Prostate gland (tissue), 2 donors: Measurements from ENCODE around the gene KCNIP2. TPM values are rescaled to one million over a fixed set of nuclear protein-coding genes. Genes with fewer than 3 reads are reported as not detected.
"Not testable (repeated sequence)": the region's sequence is repeated elsewhere in the genome, so short reads cannot be mapped to it uniquely, and the experiment has no call there.

Experiments used
- DNase-seq: peaks from one replicate; pipeline ENCODE4 v3.0.0-alpha.2; 2019; ENCODE audit warnings: low spot score
- H3K27ac ChIP-seq, 2 donors: fragments of 200-600 bp; sonication (generic); 2 replicates each; pipeline ENCODE4 v1.5.1; 2017 to 2019
- H3K27me3 ChIP-seq: fragments of 200-600 bp; sonication (generic); replicated peaks from 2 replicates; pipeline ENCODE4 v1.5.1; 2019; ENCODE audit not compliant: insufficient read depth
- H3K36me3 ChIP-seq, 2 donors: fragments of 200-600 bp; sonication (generic); 1 replicate in 1 of 2; 2 replicates in 1 of 2; pipeline versions ENCODE4 v1.5.1 to v1.8.1; 2017 to 2019
- H3K4me1 ChIP-seq: fragments of 200-600 bp; sonication (generic); replicated peaks from 2 replicates; pipeline ENCODE4 v1.5.1; 2019
- H3K4me3 ChIP-seq, 2 donors: fragments of 200-600 bp; sonication (generic); 2 replicates each; pipeline ENCODE4 v1.5.1; 2017 to 2019
- H3K9me3 ChIP-seq: fragments of 200-600 bp; sonication (generic); 2 replicates; pipeline ENCODE4 v1.5.1; 2017
- CTCF ChIP-seq, 4 experiments: fragments of 200-600 bp in 2 of 4; fragments of 450-650 bp in 2 of 4; sonication (generic) in 2 of 4; IDR thresholded peaks; 1 replicate in 3 of 4; 2 replicates in 1 of 4; pipeline ENCODE4 v1.5.1; 2016 to 2019; ENCODE audit warnings: antibody characterized with exemption in 4 of 4, mild to moderate bottlenecking in 2 of 4, moderate library complexity in 2 of 4
- POLR2A ChIP-seq: fragments of 450-650 bp; IDR thresholded peaks from one replicate; pipeline ENCODE4 v1.6.1; 2016; ENCODE audit warnings: antibody characterized with exemption, mild to moderate bottlenecking
- POLR2AphosphoS5 ChIP-seq: sonication (generic); formaldehyde crosslinking; IDR thresholded peaks from one replicate; pipeline ENCODE4 v1.6.1; 2017; ENCODE audit warnings: antibody characterized with exemption
- WGBS: methylation state at CpG from one replicate; pipeline ENCODE4 v1.1.5; 2018; 5-methylcytosine and 5-hydroxymethylcytosine counted together
- intact Hi-C: fragments of 100-400 bp; cut with DNase I; formaldehyde crosslinking; loops from one replicate; pipeline ENCODE4 v1.14.2; 2022
- total RNA-seq, 2 donors: library from RNA; depleted of rRNA; stranded (reverse); fragments of >200 nt; gene quantifications; one replicate each; pipeline ENCODE4 v1.1.0, GENCODE V29; 2016

The KCNIP2 gene
- total RNA-seq, 2 donors from 2014 or later = 2.6 to 3.0 TPM

DNA sequence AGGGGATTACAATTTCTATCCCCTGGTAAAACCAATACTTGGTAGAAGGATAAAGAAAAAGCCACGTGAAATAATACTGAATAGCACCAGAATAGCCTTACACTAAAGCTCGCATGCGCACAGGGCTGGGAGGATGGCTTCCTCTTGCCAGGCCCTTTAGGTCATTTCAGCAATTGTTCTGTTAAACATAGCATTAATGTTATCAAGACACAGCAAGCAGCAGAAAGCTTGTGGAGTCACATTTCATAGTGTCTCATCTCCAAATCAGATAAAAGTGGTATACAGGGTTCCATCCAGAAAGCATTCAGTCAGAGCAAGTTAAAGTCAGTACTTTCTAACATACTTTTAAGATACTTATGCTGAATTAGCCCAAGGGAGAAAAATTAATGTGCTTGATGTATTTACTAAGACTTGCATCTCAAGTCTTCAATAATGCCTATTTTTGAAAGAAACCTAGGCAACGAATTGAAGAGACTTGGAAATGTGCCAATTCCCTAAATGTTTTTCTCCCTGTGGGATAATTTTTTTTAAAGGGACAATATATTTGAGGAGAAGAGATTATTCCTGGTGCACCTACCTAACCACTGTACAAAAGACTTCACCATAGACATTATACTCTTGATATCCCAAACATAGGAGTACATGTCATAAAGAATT lies 46.1 kb downstream of the KCNIP2 start:
- Histone ChIP-seq H3K27ac (no peak overlapping the region), H3K36me3 (peaks cover 5 to 20% of the 10 kb centered on the region in 2 donors), H3K27me3 (no peaks in the 10 kb centered on the region), H3K4me1 (no peaks in the 10 kb centered on the region), H3K9me3 (no peaks in the 10 kb centered on the region), H3K4me3 (no peak overlapping the region)
- intact Hi-C loops = no loop called here
- no peak for DNase-seq
- no peak for TF ChIP-seq POLR2A
- no peak for TF ChIP-seq POLR2AphosphoS5
- no peak for TF ChIP-seq CTCF (IDR thresholded peaks at IDR 0.05)
- 28% methylated on average over 4 of the region's 4 CpGs for WGBS

DNA sequence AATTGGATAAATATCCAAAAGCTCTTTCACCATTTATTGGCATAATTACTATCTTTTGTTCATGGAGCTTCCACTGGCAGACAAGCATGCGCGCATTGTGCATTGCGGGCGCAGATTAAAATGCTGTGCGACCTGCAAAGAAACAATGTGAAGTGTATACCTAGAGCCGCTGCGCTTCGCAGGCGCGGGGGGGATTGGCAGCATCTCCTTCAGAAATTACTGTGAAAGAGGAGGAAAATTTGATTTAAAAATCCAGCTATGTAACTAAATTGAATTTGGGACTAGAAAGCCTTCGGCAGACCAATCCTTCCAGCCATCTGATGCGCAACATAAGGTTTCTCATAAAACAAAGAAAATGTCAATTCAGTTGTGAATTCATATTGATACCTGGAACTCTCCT lies 50.1 kb downstream of the KCNIP2 start:
- Histone ChIP-seq H3K4me1 (no peaks in the 10 kb centered on the region), H3K4me3 (no peak overlapping the region), H3K27me3 (no peaks in the 10 kb centered on the region), H3K36me3 (peaks cover 5 to 11% of the 10 kb centered on the region in 2 donors), H3K9me3 (no peaks in the 10 kb centered on the region), H3K27ac (no peak overlapping the region)
- intact Hi-C loops = no loop called here
- TF ChIP-seq POLR2AphosphoS5 (no peak), CTCF (IDR thresholded peaks at IDR 0.05) (no peak), POLR2A (no peak)
- DNase-seq = no peak
- 99% methylated on average over 12 of the region's 12 CpGs for WGBS

- WGBS = 91% methylated on average over 7 of the region's 7 CpGs
- no peak for DNase-seq
- no peak overlapping the region for H3K4me3 ChIP-seq
- no peaks in the 10 kb centered on the region for H3K27me3 ChIP-seq
- H3K9me3 ChIP-seq = no peaks in the 10 kb centered on the region
- TF ChIP-seq CTCF (IDR thresholded peaks at IDR 0.05) (no peak), POLR2A (no peak), POLR2AphosphoS5 (no peak)
- no peaks in the 10 kb centered on the region for H3K4me1 ChIP-seq
- H3K36me3 ChIP-seq = peaks cover 4 to 11% of the 10 kb centered on the region in 2 donors
- intact Hi-C loops = no loop called here
- no peak overlapping the region for H3K27ac ChIP-seq
Observed at GRCh38 chr10:101789686-101790085, 53.9 kb downstream of the KCNIP2 start.

DNA sequence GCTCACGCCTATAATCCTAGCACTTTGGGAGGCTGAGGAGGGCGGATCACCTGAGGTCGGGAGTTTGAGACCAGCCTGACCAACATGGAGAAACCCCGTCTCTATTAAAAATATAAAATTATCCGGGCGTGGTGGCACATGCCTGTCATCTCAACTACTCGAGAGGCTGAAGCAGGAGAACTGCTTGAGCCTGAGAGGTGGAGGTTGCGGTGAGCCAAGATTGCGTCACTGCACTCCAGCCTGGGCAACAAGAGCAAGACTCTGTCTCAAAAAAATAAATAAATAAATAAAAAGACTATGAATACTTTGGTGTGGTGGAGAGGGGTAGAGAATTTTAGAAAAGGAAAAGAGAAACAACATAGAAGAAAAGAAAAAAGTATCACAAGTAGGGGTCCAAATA lies 54.4 kb downstream of the KCNIP2 start:
- H3K9me3 ChIP-seq, DNase-seq, H3K27me3 ChIP-seq, H3K4me3 ChIP-seq, H3K27ac ChIP-seq, H3K4me1 ChIP-seq, intact Hi-C loops: not testable (repeated sequence)
- 87% methylated on average over 9 of the region's 9 CpGs for WGBS
- peaks cover 4 to 11% of the 10 kb centered on the region in 2 donors for H3K36me3 ChIP-seq

DNA sequence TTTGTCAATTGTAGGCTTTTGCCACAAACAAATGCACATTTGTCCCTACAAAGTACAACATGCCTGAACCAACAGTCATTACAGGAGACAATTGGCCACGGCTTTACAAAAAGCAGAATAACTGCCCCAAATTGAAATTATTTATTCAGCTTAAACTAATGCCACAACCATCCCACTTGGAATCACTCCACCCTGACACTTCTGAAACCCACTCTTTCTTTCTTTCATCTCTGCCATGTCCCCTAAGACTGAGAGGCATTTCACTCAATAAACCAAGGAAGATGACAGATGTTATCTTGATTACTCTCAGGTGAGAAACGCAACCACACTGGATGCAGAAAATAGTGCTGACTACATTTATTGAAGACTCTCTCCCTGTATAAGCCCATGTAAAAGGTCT lies 57.8 kb downstream of the KCNIP2 start:
- H3K27ac ChIP-seq = no peak overlapping the region
- TF ChIP-seq POLR2A = no peak
- no peak for TF ChIP-seq POLR2AphosphoS5
- no peak for TF ChIP-seq CTCF (IDR thresholded peaks at IDR 0.05)
- no peak for DNase-seq
- no peaks in the 10 kb centered on the region for H3K27me3 ChIP-seq
- no peak overlapping the region for H3K4me3 ChIP-seq
- WGBS = 73% methylated on average over 2 of the region's 2 CpGs
- intact Hi-C loops = no loop called here
- H3K9me3 ChIP-seq = no peaks in the 10 kb centered on the region
- peaks cover 5% of the 10 kb centered on the region for H3K4me1 ChIP-seq
- H3K36me3 ChIP-seq = peaks cover 4% of the 10 kb centered on the region in 2 donors
